SK-N-SH (cell line): Measurements from ENCODE around the gene CNTN4. TPM values are rescaled to one million over a fixed set of nuclear protein-coding genes. Genes with fewer than 3 reads are reported as not detected.

ENCODE experiments used
- CTCF ChIA-PET: fragments of 300-600, 350-600 bp; formaldehyde crosslinking; extraction: SDS; loops from one replicate; lab custom pipeline; 2021; lab: Yijun Ruan, JAX
- POLR2A ChIA-PET: fragments of 350-600 bp; sonication (Branson Sonifier 250); formaldehyde crosslinking; extraction: SDS; loops from one replicate; lab custom pipeline; 2020; ENCODE audit warnings: antibody characterized with exemption, inconsistent platforms; lab: Yijun Ruan, JAX
- DNase-seq: peaks from one replicate; pipeline ENCODE4 v3.0.0; 2012
- H2AFZ ChIP-seq: fragments of 200-600 bp; sonication (generic); 2 replicates; pipeline ENCODE4 v1.8.1; 2016; ENCODE audit warnings: antibody characterized with exemption, mild to moderate bottlenecking, low read depth
- H3F3A ChIP-seq: fragments of 200-600 bp; sonication (generic); replicated peaks from 2 replicates; pipeline ENCODE3; 2016; ENCODE audit warnings: antibody characterized with exemption, mild to moderate bottlenecking; ENCODE audit not compliant: insufficient read depth
- H3K27ac ChIP-seq, 2 experiments: fragments of 200-500 bp in 1 of 2; fragments of 200-600 bp in 1 of 2; sonication (Bioruptor generic) in 1 of 2; sonication (generic), shearing (Covaris generic) in 1 of 2; 2 replicates each; pipeline versions ENCODE4 v1.5.1 to v1.6.1; 2014 to 2016; ENCODE audit warnings: low read depth in 2 of 2, inconsistent platforms in 1 of 2, low read length in 1 of 2, mild to moderate bottlenecking in 1 of 2, mixed read lengths in 1 of 2
- H3K27me3 ChIP-seq: fragments of 200-600 bp; sonication (generic), shearing (Covaris generic); 2 replicates; pipeline ENCODE4 v1.6.1; 2016; ENCODE audit warnings: mixed run types; ENCODE audit not compliant: insufficient read depth
- H3K36me3 ChIP-seq, 2 experiments: fragments of 200-500 bp in 1 of 2; fragments of 200-600 bp in 1 of 2; sonication (Bioruptor generic) in 1 of 2; sonication (generic) in 1 of 2; replicated peaks in 1 of 2; 2 replicates each; pipeline versions ENCODE3 to v1.5.1; 2014 to 2016; ENCODE audit warnings: low read length in 1 of 2, mild to moderate bottlenecking in 1 of 2; ENCODE audit not compliant: insufficient read depth in 2 of 2, control insufficient read depth in 1 of 2
- H3K4me1 ChIP-seq, 2 experiments: fragments of 200-500 bp in 1 of 2; fragments of 200-600 bp in 1 of 2; sonication (Bioruptor generic) in 1 of 2; sonication (generic), shearing (Covaris generic) in 1 of 2; 2 replicates each; pipeline versions ENCODE4 v1.5.1 to v1.6.1; 2014 to 2016; ENCODE audit warnings: low read depth in 1 of 2, low read length in 1 of 2, mixed run types in 1 of 2; ENCODE audit not compliant: insufficient read depth in 2 of 2, control insufficient read depth in 1 of 2
- H3K4me2 ChIP-seq: fragments of 200-600 bp; sonication (generic), shearing (Covaris generic); 2 replicates; pipeline ENCODE4 v1.6.1; 2017; ENCODE audit warnings: mixed run types
- H3K4me3 ChIP-seq, 2 experiments: fragments of 200-500 bp in 1 of 2; fragments of 200-600 bp in 1 of 2; sonication (Bioruptor generic) in 1 of 2; sonication (generic), shearing (Covaris generic) in 1 of 2; 2 replicates each; pipeline versions ENCODE4 v1.5.1 to v1.8.1; 2014 to 2016; ENCODE audit warnings: low read depth in 2 of 2, inconsistent platforms in 1 of 2, low read length in 1 of 2, mild to moderate bottlenecking in 1 of 2, mixed read lengths in 1 of 2, moderate library complexity in 1 of 2
- H3K79me2 ChIP-seq: fragments of 200-600 bp; sonication (generic); 2 replicates; pipeline ENCODE4 v1.8.1; 2017; ENCODE audit warnings: mild to moderate bottlenecking; ENCODE audit not compliant: insufficient read depth
- H3K9ac ChIP-seq: fragments of 200-600 bp; sonication (generic); 2 replicates; pipeline ENCODE4 v1.6.1; 2017; ENCODE audit warnings: mixed run types
- H3K9me2 ChIP-seq: fragments of 200-600 bp; sonication (generic); 2 replicates; pipeline ENCODE4 v1.6.1; 2017; ENCODE audit warnings: mixed run types
- H3K9me3 ChIP-seq: fragments of 200-600 bp; sonication (generic); 2 replicates; pipeline ENCODE4 v1.6.1; 2017; ENCODE audit warnings: mixed run types, mild to moderate bottlenecking, moderate library complexity
- H4K20me1 ChIP-seq: fragments of 200-600 bp; sonication (generic); 2 replicates; pipeline ENCODE4 v1.6.1; 2017; ENCODE audit warnings: mild to moderate bottlenecking, mixed run types; ENCODE audit not compliant: insufficient read depth
- CHD2 ChIP-seq: fragments of 150-350 bp; IDR thresholded peaks from 2 replicates; pipeline ENCODE4 v1.6.1; 2018; ENCODE audit warnings: low read length; ENCODE audit not compliant: partially characterized antibody
- CTCF ChIP-seq: fragments of 200-600 bp; sonication (generic); IDR thresholded peaks from 2 replicates; pipeline ENCODE4 v1.6.1; 2017; ENCODE audit warnings: antibody characterized with exemption, mild to moderate bottlenecking, moderate library complexity
- ELF1 ChIP-seq: IDR thresholded peaks from 2 replicates; pipeline ENCODE4 v1.4.0; 2012
- FOXJ3 ChIP-seq: sonication (generic); formaldehyde crosslinking; IDR thresholded peaks from 2 replicates; pipeline ENCODE4 v1.5.1; 2020; ENCODE audit warnings: mild to moderate bottlenecking, missing genetic modification reagents
- FOXM1 ChIP-seq: IDR thresholded peaks from 2 replicates; pipeline ENCODE4 v1.4.0; 2012; ENCODE audit warnings: low read depth, mild to moderate bottlenecking
- IRF3 ChIP-seq: fragments of 150-350 bp; IDR thresholded peaks from 2 replicates; pipeline ENCODE4 v1.6.1; 2016; ENCODE audit warnings: mild to moderate bottlenecking, low read depth, low read length
- MEF2A ChIP-seq: IDR thresholded peaks from 2 replicates; pipeline ENCODE4 v1.4.0; 2012; ENCODE audit warnings: low read depth, borderline replicate concordance
- NFIC ChIP-seq: IDR thresholded peaks from 2 replicates; pipeline ENCODE4 v1.4.0; 2012; ENCODE audit warnings: borderline replicate concordance
- POLR2AphosphoS5 ChIP-seq: IDR thresholded peaks from 2 replicates; pipeline ENCODE4 v1.6.1; 2012; ENCODE audit warnings: low read depth, low read length
- RCOR1 ChIP-seq: fragments of 150-350 bp; IDR thresholded peaks from 2 replicates; pipeline ENCODE4 v1.6.1; 2017; ENCODE audit warnings: antibody characterized with exemption, low read length
- TCF12 ChIP-seq: IDR thresholded peaks from 2 replicates; pipeline ENCODE4 v1.4.0; 2012
- TEAD4 ChIP-seq: IDR thresholded peaks from 2 replicates; pipeline ENCODE4 v1.4.0; 2012; ENCODE audit warnings: mild to moderate bottlenecking, borderline replicate concordance; ENCODE audit not compliant: insufficient read depth
- YY1 ChIP-seq: IDR thresholded peaks from 2 replicates; pipeline ENCODE4 v1.4.0; 2012; ENCODE audit warnings: low read depth, mild to moderate bottlenecking
- ZBTB33 ChIP-seq: IDR thresholded peaks from 2 replicates; pipeline ENCODE4 v1.4.0; 2012; ENCODE audit warnings: low read depth, borderline replicate concordance
- WGBS: methylation state at CpG from one replicate; pipeline ENCODE4 v1.1.6; 2017; ENCODE audit warnings: low lambda C conversion rate; 5-methylcytosine and 5-hydroxymethylcytosine counted together
- polyA plus RNA-seq, 3 experiments: library from polyadenylated mRNA; depleted of rRNA; stranded (reverse); fragments of >200 nt; gene quantifications; 2 replicates each; pipeline ENCODE4 v1.2.3, GENCODE V29; 2012

CNTN4 gene
- polyA plus RNA-seq, 1 of the 3 experiments (the other 2 are of a cell fraction): 0.12 TPM

- TF ChIP-seq ZBTB33: no peak
Measured at GRCh38 chr3:3068358-3068881, 969.8 kb downstream of the CNTN4 start (continued).

GRCh38 chr3:3069723-3070122 lies 971.1 kb downstream of the CNTN4 start:
- Histone ChIP-seq H3K9ac (no peak overlapping the region), H3F3A (no peaks in the 10 kb centered on the region), H3K9me3 (no peaks in the 10 kb centered on the region), H3K4me2 (no peak overlapping the region), H3K4me3 (no peak overlapping the region), H2AFZ (no peak overlapping the region), H4K20me1 (no peaks in the 10 kb centered on the region), H3K27me3 (no peaks in the 10 kb centered on the region), H3K27ac (no peak overlapping the region), H3K9me2 (no peaks in the 10 kb centered on the region), H3K4me1 (no peaks in the 10 kb centered on the region; a peak in 1 of 4 replicates), H3K36me3 (no peaks in the 10 kb centered on the region), H3K79me2 (no peaks in the 10 kb centered on the region)
- CTCF ChIA-PET: no interaction called here
- no peak for DNase-seq
- POLR2A ChIA-PET: no interaction called here
- WGBS: 32% methylated on average over 5 of the region's 5 CpGs
- TF ChIP-seq NFIC: no peak
- no peak for TF ChIP-seq TEAD4
- TF ChIP-seq POLR2AphosphoS5: no peak
- no peak for TF ChIP-seq TCF12
- no peak for TF ChIP-seq IRF3
- TF ChIP-seq MEF2A: no peak
- TF ChIP-seq ELF1: no peak
- TF ChIP-seq YY1: no peak
- no peak for TF ChIP-seq FOXM1
- TF ChIP-seq CHD2: no peak
- no peak for TF ChIP-seq CTCF
- TF ChIP-seq RCOR1: no peak
- TF ChIP-seq FOXJ3 (CRISPR knock-in tag): no peak
